ENCODE data around the gene FGFBP2.

DNA sequence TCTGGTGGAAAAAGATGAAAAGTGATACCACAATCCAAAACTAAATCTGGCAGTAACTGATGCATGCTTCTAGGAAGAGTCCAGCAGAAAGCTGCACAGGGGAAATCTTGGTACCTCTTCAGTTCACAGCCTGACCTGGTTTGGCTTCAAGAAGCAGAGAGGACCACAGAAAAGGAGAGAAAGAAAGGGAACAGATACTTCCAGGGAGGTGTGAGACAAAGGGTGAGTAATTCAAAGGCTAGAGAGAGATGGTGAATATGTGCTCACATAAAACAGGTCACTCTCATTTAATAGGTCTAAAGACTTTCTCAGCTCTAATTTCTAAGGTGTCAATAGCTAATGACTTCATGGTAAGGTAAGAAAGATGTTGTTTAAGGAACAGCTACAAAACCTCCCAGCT, 11.2 kb downstream of the FGFBP2 start:
- TF ChIP-seq POLR2A (IDR thresholded peaks at IDR 0.05; ENCODE audit: low read length) (no peak), GATA1 (IDR thresholded peaks at IDR 0.05; ENCODE audit: low read depth, low read length) (no peak)
